Kasumi-1 (cell line): ENCODE measurements around the gene CXCR4.
"Not testable (repeated sequence)": the region's sequence is repeated elsewhere in the genome, so short reads cannot be mapped to it uniquely, and the experiment has no call there.

ENCODE experiments used
- DNase-seq, 2 experiments: peaks; one replicate each; lab custom pipeline; 2025; lab: John Stamatoyannopoulos, UW

The CXCR4 gene

DNA sequence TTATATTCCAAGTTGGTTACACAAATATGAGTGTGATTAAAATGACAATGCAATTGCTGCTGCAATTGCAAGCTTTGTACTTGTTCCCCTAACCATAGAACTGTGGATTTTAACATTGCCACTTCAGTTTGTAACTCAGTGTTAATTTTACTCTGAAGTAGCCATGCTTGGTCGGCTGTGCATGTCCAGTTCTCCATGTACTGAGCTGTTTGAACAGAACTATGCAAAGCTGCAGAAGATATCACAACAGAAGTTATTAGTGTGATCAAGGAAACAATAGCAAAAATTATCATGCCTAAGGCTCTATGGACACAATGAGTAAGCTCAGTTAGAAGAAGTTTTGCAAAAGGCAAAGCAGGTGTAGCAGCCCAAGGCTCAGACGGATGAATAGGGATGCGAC lies 45.3 kb downstream of the CXCR4 start:
- DNase-seq: no peak

DNA sequence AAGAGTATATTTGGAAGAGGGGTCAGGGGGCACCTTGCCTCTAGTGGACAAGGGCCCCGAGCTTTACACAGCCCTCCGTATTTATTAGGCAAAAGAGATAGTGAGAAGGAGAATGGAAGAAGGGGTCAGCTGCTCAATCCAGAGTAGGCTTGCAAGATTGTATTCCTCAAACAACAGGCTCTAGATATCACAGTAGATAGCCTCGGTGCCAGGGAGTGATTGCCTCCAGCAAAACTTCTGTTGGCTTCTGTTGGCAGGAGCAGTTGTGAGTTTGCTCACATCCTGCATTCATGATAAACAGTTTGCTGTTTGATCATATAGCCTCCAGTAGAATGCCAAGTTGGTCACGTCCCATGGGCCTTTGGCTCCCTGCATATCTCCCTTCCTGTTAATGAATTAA lies 46.1 kb downstream of the CXCR4 start:
- DNase-seq: not testable (repeated sequence)

DNA sequence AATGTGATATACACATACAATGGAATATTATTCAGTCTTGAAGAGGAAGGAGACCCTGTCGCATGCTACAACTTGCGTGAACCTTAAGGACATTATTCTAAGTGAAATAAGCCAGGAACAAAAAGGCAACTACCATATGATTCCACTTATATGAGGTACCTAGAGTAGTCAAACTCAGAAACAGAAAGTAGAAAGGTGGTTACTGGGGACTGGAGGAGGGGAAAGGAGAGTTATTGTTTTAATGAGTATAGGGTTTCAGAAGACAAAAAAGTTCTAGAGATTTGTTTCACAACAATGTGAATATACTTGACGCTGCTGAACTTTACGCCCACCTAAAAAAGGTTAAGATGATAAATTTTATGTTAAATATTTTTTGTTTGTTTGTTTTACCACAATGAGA lies 47.0 kb downstream of the CXCR4 start:
- DNase-seq: no peak

GRCh38 chr2:136069773-136070172 lies 48.2 kb downstream of the CXCR4 start:
- no peak for DNase-seq

- no peak for DNase-seq
These were observed 49.2 kb downstream of the CXCR4 start for GRCh38 chr2:136068581-136069227.

DNA sequence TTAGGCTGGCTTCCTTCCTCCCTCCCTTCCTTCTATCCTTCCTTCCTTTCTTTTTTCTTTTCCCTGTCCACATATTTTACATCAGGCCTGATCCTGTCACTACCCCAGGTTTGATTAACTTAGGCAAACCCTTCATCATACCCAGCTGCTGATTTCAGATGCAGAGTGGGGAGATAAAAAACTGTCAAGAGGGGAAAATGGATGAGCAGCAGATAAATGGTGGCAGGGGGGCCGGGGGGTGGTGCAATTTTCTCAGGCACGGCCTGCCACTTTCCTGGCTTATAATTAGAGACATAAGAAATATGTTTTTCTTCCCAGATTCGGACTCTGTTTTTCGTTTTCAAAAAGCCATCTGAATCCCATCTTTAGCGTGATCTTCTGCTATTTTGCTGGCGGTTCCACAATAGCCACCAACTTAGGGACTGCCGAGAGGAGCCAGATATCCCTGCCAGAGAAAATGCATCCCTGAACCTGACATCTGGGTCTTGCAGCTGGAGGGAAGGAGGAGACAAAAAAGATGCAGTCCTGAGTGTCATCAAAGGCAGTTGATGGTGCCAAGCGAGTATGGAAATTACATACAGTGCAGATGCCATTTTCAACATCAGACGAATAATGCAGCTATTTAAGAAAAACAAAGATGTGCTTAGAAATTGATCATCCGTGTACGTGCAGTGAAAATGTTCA lies 49.9 kb downstream of the CXCR4 start:
- DNase-seq: no peak

- no peak for DNase-seq
These were observed 50.5 kb downstream of the CXCR4 start for GRCh38 chr2:136067459-136067858.

DNA sequence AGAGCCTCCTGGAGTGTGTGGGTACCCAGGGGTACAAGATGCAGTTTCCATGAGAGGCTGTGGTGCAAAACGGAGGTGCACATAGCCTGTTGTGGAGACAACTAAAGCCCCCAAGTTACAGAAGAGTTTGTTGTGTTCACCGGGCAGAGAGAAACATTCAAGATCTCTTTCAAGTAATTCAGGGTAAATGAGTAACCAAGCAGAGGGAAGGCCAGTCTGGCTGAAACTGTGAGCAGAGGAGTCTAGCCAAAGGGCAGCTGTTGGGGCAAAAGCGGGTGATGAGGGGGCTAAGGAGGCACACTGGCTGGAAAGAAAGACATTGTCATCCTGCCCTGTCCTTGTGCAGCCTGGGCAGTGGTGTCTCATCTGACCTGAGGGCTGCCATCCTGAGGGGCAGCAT lies 52.0 kb downstream of the CXCR4 start:
- no peak for DNase-seq

GRCh38 chr2:136065384-136065783 lies 52.6 kb downstream of the CXCR4 start:
- DNase-seq: no peak
